ENCODE measurements around the gene TET3. TPM values are rescaled to one million over a fixed set of nuclear protein-coding genes. Genes with fewer than 3 reads are reported as not detected.

Gene TET3
- total RNA-seq, 1 donor from 2014 or later = 23.0 TPM

DNA sequence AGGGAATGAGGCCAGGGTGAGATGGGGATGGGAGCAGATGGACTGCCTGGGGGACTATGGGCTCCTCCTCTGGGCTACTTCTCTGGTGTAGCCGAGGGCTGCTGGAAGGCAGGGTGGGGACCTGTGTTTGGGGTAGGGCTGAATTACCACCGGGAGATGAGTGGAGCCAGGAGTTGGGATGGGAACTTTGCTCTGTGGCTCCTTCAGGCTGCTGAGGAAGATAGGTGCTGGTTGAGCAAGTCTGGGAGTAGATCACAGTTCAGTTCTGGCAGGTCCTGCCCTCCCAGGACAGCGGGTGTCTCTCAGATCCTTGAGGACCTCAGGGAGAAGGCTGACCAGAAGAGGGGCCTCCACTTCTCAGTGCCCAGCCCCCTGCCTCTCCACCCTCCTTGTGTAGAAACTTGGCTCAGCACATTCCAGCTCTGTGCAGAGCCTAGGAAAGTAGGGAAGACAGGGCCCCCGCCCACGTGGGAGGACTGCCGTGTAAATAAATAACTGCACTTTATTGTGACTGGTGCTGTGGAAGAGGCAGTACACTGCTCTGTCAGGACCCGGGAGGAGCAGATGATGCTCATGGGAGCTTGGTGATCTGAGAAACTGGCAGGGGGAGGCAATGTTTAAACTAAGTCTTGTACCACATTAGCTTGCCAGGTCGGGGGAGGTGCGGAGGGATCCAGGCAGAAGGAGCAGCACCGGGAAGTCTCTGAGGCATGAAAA lies 15.3 kb downstream of the TET3 start:
- H3K4me3 Mint-ChIP-seq (ENCODE audit: unreplicated experiment) = no peak overlapping the region

DNA sequence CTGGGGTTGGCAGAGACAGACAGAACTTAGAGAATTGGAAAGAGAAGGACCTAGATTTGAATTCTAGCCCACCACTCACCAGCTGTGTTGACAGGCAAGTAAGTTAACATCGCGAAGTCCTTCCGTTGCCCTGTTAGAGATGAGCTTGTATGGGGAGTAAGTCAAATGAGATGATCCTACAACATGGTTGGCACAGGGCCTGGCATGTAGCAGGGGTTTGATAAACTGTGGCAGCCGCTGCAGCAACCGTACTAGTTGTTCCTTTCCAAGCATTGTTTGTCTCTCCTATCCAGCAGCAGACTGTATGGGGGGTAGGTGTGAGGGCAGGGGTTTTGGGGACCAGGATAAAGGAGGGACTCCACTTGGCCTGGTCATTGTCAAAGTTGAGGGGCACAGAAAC lies 16.0 kb downstream of the TET3 start:
- Mint-ChIP-seq H3K27ac (ENCODE audit: unreplicated experiment) (no peak overlapping the region), H3K4me3 (ENCODE audit: unreplicated experiment) (no peak overlapping the region), H3K9me3 (ENCODE audit: unreplicated experiment) (no peaks in the 10 kb centered on the region), H3K4me1 (ENCODE audit: unreplicated experiment) (peaks cover 34% of the 10 kb centered on the region), H3K27me3 (ENCODE audit: unreplicated experiment) (peaks cover 11% of the 10 kb centered on the region), H3K36me3 (ENCODE audit: low read depth, unreplicated experiment) (peaks cover 15% of the 10 kb centered on the region)
- no peak for DNase-seq (ENCODE audit: low spot score)
- TF ChIP-seq, protein P1, sequence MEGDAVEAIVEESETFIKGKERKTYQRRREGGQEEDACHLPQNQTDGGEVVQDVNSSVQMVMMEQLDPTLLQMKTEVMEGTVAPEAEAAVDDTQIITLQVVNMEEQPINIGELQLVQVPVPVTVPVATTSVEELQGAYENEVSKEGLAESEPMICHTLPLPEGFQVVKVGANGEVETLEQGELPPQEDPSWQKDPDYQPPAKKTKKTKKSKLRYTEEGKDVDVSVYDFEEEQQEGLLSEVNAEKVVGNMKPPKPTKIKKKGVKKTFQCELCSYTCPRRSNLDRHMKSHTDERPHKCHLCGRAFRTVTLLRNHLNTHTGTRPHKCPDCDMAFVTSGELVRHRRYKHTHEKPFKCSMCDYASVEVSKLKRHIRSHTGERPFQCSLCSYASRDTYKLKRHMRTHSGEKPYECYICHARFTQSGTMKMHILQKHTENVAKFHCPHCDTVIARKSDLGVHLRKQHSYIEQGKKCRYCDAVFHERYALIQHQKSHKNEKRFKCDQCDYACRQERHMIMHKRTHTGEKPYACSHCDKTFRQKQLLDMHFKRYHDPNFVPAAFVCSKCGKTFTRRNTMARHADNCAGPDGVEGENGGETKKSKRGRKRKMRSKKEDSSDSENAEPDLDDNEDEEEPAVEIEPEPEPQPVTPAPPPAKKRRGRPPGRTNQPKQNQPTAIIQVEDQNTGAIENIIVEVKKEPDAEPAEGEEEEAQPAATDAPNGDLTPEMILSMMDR (IDR thresholded peaks at IDR 0.05; ENCODE audit: unreplicated experiment) = no peak

More for the DNA sequence above, 15.3 kb downstream of the TET3 start:
- H3K27me3 Mint-ChIP-seq (ENCODE audit: unreplicated experiment) = peaks cover 11% of the 10 kb centered on the region
- no peak overlapping the region for H3K27ac Mint-ChIP-seq (ENCODE audit: unreplicated experiment)
- TF ChIP-seq, protein P1 (IDR thresholded peaks at IDR 0.05; ENCODE audit: unreplicated experiment) = no peak
- H3K4me1 Mint-ChIP-seq (ENCODE audit: unreplicated experiment) = peaks cover 34% of the 10 kb centered on the region
- peaks cover 13% of the 10 kb centered on the region for H3K36me3 Mint-ChIP-seq (ENCODE audit: low read depth, unreplicated experiment)
- no peaks in the 10 kb centered on the region for H3K9me3 Mint-ChIP-seq (ENCODE audit: unreplicated experiment)
- DNase-seq (ENCODE audit: low spot score) = no peak

DNA sequence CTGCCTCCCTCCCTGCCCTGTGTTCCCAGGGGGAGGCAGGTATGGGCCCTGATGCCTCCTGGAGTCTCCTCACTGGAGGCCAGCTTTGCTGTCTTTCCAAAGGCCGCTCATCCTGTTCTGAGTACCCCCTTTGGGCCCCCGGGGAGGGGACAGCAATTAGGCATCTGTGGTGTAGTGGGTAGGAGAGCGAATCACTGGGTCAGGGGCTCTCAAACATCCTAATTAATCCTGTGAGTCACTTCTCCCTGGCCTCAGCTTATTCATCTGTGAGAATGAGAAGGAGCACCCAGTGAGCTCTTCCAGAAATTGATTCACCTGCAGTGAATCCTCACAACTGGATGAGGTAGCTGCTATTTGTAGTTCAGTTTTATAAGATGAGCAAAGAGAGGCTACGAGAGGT lies 16.4 kb downstream of the TET3 start:
- Mint-ChIP-seq H3K27ac (ENCODE audit: unreplicated experiment) (no peak overlapping the region), H3K36me3 (ENCODE audit: low read depth, unreplicated experiment) (peaks cover 15% of the 10 kb centered on the region), H3K9me3 (ENCODE audit: unreplicated experiment) (no peaks in the 10 kb centered on the region), H3K4me1 (ENCODE audit: unreplicated experiment) (peaks cover 36% of the 10 kb centered on the region), H3K27me3 (ENCODE audit: unreplicated experiment) (peaks cover 11% of the 10 kb centered on the region), H3K4me3 (ENCODE audit: unreplicated experiment) (peak overlapping the region; percentile 51)
- TF ChIP-seq, protein P1 (IDR thresholded peaks at IDR 0.05; ENCODE audit: unreplicated experiment) = no peak
- DNase-seq (ENCODE audit: low spot score) = no peak

DNA sequence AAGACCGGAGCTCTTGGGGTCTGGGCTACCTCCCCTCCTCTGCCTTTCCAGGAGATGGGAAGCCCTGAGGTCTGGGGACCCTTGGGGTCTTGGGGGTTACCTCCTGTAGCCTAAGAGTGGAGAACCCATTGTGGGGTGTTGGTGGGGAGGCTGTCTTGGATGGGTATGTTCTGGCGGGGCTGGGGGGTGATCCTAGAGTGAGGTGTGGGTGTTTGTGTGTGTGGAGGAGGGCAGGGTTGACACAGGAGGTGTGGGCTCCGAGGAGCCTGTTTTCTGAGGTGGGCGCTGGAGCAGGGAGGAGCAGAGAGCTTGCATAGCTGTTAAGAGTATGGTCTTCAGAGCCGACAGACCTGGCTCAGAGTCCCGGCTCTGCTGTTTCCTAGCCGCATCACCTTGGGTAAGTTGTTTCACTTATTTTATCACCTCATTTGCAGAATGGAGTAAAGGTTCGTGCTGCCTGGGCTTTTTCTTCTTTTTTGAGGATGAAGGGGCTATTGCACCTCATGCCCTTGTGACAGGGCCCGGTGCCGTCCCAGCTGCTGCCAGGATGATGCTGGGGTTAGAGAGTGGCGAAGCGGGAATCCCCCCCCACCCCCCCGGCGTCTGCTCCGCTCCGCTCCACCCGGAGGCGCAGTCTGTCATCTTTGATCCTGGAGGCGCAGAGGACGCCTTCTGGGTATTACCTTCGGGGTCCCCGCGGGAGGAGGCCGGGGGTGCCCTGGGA lies 17.2 kb downstream of the TET3 start:
- TF ChIP-seq, protein P1 (IDR thresholded peaks at IDR 0.05; ENCODE audit: unreplicated experiment) = no peak
- Mint-ChIP-seq H3K27me3 (ENCODE audit: unreplicated experiment) (peaks cover 11% of the 10 kb centered on the region), H3K27ac (ENCODE audit: unreplicated experiment) (no peak overlapping the region), H3K4me1 (ENCODE audit: unreplicated experiment) (peaks cover 42% of the 10 kb centered on the region), H3K4me3 (ENCODE audit: unreplicated experiment) (peak overlapping the region; percentile 73), H3K36me3 (ENCODE audit: low read depth, unreplicated experiment) (peaks cover 15% of the 10 kb centered on the region), H3K9me3 (ENCODE audit: unreplicated experiment) (no peaks in the 10 kb centered on the region)
- no peak for DNase-seq (ENCODE audit: low spot score)

All from endothelial cell (in vitro differentiated cells).